Adipocyte (in vitro differentiated cells): ENCODE results near the gene BCL11A.
"Not testable (repeated sequence)": the region's sequence is repeated elsewhere in the genome, so short reads cannot be mapped to it uniquely, and the experiment has no call there.

Source experiments
- DNase-seq: peaks from one replicate; pipeline ENCODE4 v3.0.0-alpha.2; 2015; ENCODE audit warnings: low read depth
- H3K27me3 ChIP-seq: replicated peaks from 2 replicates; pipeline ENCODE4 v1.7.0; 2013; ENCODE audit warnings: mild to moderate bottlenecking, low read length, moderate library complexity; ENCODE audit not compliant: control insufficient read depth, insufficient read depth
- H3K36me3 ChIP-seq: 2 replicates; pipeline ENCODE4 v1.7.0; 2013; ENCODE audit warnings: low read length, mild to moderate bottlenecking, moderate library complexity; ENCODE audit not compliant: control insufficient read depth, insufficient read depth, severe bottlenecking
- H3K4me1 ChIP-seq: 2 replicates; pipeline ENCODE4 v1.7.0; 2013; ENCODE audit warnings: mild to moderate bottlenecking, low read length, moderate library complexity; ENCODE audit not compliant: control insufficient read depth, insufficient read depth
- H3K4me3 ChIP-seq: 2 replicates; pipeline ENCODE4 v1.7.0; 2013; ENCODE audit warnings: mild to moderate bottlenecking, low read length, moderate library complexity
- H3K9ac ChIP-seq: 2 replicates; pipeline ENCODE4 v1.7.0; 2013; ENCODE audit warnings: mild to moderate bottlenecking, low read length, moderate library complexity
- H3K9me3 ChIP-seq: 2 replicates; pipeline ENCODE4 v1.7.0; 2013; ENCODE audit warnings: mild to moderate bottlenecking, low read length, moderate library complexity; ENCODE audit not compliant: control insufficient read depth

Gene BCL11A

DNA sequence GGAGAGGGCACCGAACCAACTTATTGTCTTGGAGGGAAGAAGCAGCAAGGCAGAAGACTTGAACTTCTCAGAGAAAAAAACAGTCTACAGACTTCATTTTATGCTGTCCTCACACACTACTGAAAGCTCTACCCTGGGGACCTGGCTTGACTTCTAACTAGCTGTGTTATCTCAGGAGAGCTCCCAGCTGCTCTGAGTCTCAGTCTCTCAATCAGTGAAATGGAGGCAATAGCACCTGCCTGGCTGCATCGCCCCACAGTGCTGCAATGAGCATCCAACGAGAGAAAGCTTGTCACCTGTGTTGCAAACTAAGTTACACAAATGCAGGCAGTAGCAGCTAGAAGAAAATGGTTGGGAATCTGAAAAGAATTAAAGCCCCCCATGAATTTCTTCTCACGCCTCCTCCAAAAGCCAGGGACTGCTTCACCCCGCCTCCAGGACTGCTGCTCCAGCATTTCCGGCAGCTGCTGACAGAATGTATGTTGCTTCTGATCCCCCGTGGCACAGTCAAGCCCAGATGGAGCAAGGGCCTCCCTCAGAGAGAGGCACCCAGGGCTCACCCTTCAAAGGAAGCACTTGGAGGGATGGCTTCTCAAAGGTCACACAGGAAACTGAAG is 116.3 kb downstream of the BCL11A start:
- Histone ChIP-seq H3K36me3 (no peaks in the 10 kb centered on the region), H3K4me3 (no peak overlapping the region), H3K9ac (no peak overlapping the region), H3K4me1 (no peaks in the 10 kb centered on the region), H3K27me3 (peaks cover 6% of the 10 kb centered on the region), H3K9me3 (no peaks in the 10 kb centered on the region)
- DNase-seq: no peak

DNA sequence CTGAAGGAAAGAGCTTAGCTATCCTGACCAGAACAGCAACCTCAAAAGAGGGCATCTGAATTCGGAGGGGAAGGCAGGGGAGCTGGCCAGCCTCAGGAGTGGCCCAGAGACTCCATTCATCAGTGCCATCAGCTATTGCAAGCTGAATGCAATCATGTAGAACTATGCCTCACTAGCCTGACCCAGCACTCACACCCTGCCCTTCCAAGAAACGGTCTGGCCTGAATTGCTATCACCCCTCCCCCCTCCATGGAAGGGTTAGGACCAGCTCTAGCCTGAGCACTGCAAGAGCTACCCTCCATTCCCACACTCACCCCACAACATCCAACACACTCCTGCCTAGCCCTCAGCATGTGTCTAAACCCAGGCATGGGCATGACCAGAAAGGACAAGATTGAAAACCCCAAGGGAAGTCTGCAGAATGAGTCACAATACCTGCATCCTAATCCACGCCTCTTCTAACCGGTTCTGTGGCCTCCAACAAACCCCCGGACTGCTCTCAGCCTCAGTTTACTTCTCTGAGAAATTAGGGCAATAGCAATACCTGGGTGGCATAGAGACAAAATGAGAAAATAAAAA is 120.3 kb downstream of the BCL11A start:
- Histone ChIP-seq H3K27me3 (peaks cover 2% of the 10 kb centered on the region), H3K9me3 (no peaks in the 10 kb centered on the region), H3K9ac (no peak overlapping the region), H3K36me3 (no peaks in the 10 kb centered on the region), H3K4me3 (no peak overlapping the region), H3K4me1 (no peaks in the 10 kb centered on the region)
- DNase-seq: no peak

DNA sequence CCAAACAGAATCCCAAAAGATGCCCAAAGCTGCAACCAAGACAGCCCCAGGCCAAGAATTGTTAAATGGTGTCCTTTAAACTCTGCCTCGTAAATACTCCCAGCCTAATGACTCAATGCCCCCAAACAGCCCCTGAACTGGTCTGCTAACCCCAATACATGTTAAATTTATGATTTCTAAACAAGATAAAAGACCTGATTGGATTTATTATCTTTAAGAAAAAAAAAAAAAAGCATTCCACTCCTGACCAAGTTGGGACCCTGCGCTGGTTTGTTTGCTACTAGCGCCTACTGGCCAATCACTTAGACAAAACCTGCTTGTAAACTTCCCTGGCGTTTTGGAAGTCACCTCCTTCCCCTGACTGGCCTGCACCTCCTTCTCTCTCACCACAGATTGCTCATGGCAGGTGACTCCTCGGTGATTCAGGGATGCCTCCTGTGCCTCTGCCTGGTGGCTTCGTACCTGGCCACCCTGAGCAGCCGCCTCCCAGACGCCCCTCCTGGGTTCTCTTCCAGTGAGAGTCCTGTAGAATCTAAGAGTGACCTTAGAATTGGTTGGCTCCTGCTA is 121.3 kb downstream of the BCL11A start:
- no peaks in the 10 kb centered on the region for H3K9me3 ChIP-seq
- no peak overlapping the region for H3K4me3 ChIP-seq
- H3K4me1 ChIP-seq: no peaks in the 10 kb centered on the region
- H3K27me3 ChIP-seq: no peaks in the 10 kb centered on the region
- no peaks in the 10 kb centered on the region for H3K36me3 ChIP-seq
- H3K9ac ChIP-seq: no peak overlapping the region
- DNase-seq: no peak

DNA sequence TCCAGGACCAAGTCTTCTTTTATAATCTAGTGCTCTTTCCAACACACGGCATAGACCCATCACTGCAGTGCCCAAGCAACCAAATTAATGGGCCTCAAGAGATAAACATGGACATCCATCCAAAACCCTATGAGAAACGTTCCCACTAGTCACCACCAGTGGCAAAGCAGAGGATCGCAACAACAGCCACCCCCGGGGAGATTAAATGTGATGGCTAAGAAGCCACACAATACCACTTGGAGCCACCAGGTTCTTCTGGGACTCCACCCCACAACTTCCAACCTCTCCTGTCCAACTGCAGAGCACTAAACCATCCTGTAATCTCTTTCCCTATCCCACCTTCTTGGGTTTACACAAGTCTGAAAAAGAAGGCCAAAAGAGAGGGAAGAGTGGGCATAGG is 123.8 kb downstream of the BCL11A start:
- no peak for DNase-seq
- Histone ChIP-seq H3K36me3 (no peaks in the 10 kb centered on the region), H3K4me3 (no peak overlapping the region), H3K4me1 (no peaks in the 10 kb centered on the region), H3K27me3 (no peaks in the 10 kb centered on the region), H3K9me3 (no peaks in the 10 kb centered on the region), H3K9ac (no peak overlapping the region)

DNA sequence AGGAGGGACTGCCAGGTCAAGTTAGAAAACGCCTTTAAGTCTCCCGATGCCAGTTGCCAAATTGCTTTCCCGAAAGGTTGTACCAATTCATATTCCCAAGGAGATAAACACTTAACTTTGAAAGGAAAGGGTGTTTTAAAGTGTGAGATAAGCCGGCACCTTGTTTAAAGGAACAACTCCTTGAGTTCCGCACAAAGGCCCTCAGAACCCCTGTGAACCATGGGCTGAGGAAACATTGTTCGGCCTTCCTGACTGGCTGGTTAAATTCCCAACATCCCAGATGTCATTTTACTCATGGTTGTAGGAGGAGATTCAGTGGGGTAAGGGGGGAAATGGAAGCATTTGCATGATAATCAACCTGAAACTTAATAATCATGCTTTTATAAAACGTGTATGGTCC is 126.6 kb downstream of the BCL11A start:
- no peak overlapping the region for H3K4me3 ChIP-seq
- no peak for DNase-seq
- H3K36me3 ChIP-seq: no peaks in the 10 kb centered on the region
- H3K9ac ChIP-seq: no peak overlapping the region
- H3K27me3 ChIP-seq: peaks cover 3% of the 10 kb centered on the region
- no peaks in the 10 kb centered on the region for H3K9me3 ChIP-seq
- H3K4me1 ChIP-seq: no peaks in the 10 kb centered on the region

DNA sequence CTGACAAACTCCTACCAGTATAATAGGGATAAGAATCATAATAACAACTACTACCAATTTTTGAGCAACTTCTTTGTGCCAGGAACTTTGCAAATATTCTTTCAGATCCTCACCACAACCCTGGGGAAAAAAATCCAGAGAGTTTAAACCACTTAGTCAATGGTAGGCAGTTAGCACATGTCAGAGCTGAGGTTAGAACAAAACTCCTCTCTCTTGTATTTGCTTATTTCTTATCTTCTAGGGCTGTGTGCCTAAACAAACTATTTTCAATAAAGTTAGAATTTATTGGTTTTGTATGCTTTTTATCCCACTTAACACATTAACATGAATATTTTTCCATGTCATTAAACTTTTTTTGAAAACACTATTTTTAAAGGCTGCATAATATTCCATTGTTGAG is 127.1 kb downstream of the BCL11A start:
- H3K36me3 ChIP-seq: no peaks in the 10 kb centered on the region
- no peak overlapping the region for H3K9ac ChIP-seq
- DNase-seq: no peak
- H3K27me3 ChIP-seq: peaks cover 3% of the 10 kb centered on the region
- H3K4me3 ChIP-seq: no peak overlapping the region
- no peaks in the 10 kb centered on the region for H3K9me3 ChIP-seq
- no peaks in the 10 kb centered on the region for H3K4me1 ChIP-seq

DNA sequence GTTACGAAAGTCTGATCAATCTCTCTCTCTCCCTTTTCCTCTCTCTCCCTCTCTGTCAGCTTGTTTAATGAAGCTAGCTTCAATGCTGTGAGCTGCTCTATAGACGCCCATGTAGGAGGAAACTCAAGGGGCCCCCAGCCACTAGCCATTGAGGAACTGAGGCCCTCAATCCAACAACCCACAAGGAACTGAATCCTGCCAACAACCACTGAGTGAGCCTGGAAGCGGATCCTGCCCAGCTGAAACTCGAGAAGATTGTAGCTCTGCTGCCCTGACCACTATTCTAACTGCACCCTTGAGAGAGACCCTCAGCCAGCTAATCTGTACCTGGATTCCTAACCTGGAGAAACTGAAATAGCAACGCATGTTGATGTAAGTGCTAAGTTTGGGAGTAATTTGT is 129.2 kb downstream of the BCL11A start:
- Histone ChIP-seq H3K9ac (no peak overlapping the region), H3K36me3 (no peaks in the 10 kb centered on the region), H3K4me3 (no peak overlapping the region), H3K9me3 (no peaks in the 10 kb centered on the region), H3K27me3 (peaks cover 3% of the 10 kb centered on the region), H3K4me1 (no peaks in the 10 kb centered on the region)
- DNase-seq: no peak

DNA sequence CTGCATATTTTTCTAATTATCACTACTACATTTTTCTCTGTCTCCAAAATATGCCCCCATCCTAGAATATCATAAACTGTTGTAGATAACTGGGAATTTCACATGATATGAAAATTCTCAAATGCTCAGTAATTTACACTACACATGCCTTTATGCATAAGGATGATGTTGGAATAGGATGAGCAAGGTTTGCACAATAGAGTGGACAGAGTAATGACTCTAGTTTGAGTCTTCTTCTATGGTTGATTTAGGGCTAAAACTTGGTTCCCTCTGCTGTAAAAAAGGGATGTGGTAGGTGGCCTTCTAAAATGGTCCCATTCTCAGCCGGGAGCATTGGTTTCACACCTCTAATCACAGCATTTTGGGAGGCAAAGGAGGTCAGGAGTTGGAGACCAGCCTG is 129.9 kb downstream of the BCL11A start:
- Histone ChIP-seq H3K4me1 (no peaks in the 10 kb centered on the region), H3K4me3 (no peak overlapping the region), H3K9me3 (no peaks in the 10 kb centered on the region), H3K27me3 (peaks cover 3% of the 10 kb centered on the region), H3K9ac (no peak overlapping the region), H3K36me3 (no peaks in the 10 kb centered on the region)
- DNase-seq: no peak

DNA sequence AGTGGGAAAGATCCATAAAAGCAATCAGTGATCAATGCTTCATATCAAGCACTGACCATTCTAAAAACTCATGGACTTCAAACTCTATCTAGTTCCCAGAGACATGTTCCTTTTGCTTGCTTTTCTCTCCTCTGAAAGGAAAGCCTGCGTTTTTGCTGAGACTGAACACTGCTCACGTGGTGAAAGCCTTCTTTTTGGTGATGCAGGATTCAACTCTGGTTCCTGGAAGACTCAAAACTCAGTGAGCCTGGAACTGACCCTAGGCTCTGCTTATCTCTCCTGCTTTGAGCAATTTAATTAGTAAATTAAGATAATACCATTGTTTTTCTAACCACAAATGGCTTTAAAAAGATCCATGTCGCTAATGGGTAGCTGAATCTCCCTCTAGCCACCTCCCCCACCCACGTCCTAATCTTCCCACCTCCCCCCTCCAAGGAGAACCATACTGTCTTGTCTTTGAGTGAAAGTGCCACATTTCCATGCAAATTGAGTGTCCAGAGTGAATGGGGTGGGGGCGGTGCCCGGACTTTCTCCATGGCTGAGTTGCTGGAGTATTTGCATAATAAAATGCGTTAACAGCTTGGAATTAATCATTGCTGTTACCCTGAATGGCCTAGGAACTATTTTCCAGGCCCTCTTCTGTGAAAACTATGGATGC is 130.5 kb downstream of the BCL11A start:
- Histone ChIP-seq H3K27me3 (peaks cover 3% of the 10 kb centered on the region), H3K36me3 (no peaks in the 10 kb centered on the region), H3K4me3 (no peak overlapping the region), H3K9me3 (no peaks in the 10 kb centered on the region), H3K4me1 (no peaks in the 10 kb centered on the region), H3K9ac (no peak overlapping the region)
- no peak for DNase-seq

DNA sequence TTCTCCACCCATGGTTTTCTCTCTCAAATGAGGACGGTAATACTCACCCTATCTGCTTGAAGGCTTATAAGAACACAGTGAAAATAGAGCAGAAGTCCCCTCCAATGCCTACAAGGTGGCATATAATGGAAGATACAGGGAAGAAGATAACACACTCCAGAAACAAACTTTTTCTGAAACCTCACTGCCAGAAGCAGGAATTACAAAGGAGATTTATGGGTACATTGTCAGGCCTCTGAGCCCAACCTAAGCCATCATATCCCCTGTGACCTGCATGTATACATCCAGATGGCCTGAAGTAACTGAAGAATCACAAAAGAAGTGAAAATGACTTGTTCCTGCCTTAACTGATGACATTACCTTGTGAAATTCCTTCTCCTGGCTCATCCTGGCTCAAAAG is 136.2 kb downstream of the BCL11A start:
- H3K27me3 ChIP-seq, H3K9ac ChIP-seq, H3K4me1 ChIP-seq, H3K4me3 ChIP-seq, H3K36me3 ChIP-seq, DNase-seq, H3K9me3 ChIP-seq: not testable (repeated sequence)

DNA sequence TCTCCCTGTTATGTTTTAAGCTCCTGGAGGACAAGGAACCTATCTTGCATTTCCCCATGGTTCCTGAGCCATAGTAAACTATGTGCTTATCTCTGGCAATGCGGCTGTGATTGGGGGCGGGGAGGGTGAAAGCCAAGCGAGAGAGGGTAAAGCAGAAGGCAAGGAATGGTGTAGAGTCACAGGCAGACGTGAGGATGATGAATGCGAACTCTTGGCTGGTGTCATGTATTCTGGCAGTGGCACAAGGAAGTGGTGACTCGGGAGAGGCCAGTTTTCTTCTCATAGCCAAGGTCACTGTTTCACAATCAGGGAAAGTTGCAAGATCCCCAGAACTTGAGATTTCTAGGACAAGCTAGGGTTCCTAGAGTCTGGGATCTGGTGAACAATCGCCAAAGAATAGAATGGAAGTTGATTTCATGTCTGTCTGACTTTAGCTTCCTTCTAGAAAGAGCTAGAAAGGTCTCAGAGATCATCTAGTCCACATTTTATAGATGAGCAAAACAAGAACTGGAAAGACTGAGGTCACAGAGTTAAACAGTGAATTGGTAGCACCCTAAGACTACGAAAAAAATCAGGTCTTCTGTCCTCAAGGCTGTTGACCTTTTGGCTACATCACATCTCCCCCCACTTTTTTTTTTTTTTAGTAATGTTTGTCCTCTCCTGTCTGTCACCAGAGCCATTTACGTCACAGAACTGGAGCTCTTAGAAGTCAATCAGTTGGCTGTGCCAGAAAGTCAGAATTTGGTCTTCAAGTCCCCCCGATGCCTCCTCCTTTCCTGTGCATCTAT is 137.0 kb downstream of the BCL11A start:
- Histone ChIP-seq H3K4me1 (peaks cover 6% of the 10 kb centered on the region), H3K4me3 (no peak overlapping the region), H3K9me3 (peaks cover 6% of the 10 kb centered on the region), H3K27me3 (peaks cover 9% of the 10 kb centered on the region), H3K36me3 (no peaks in the 10 kb centered on the region), H3K9ac (no peak overlapping the region)
- DNase-seq: peak; percentile 41
